Heart left ventricle (tissue), 16 donors: ENCODE measurements around the gene COX19. TPM values are rescaled to one million over a fixed set of nuclear protein-coding genes. Genes with fewer than 3 reads are reported as not detected.

Source experiments
- ATAC-seq, 4 donors: fragments of 200-7000 bp; cut with Tn5 transposase; one replicate each; pipeline ENCODE4 v1.9.1; 2020 to 2022; ENCODE audit warnings: moderate library complexity in 4 of 4, mild to moderate bottlenecking in 3 of 4, moderate number of reproducible peaks in 1 of 4
- DNase-seq, 5 donors: peaks; one replicate each; pipeline ENCODE4 v3.0.0-alpha.2; 2020
- H3K27ac ChIP-seq, 12 donors: fragments of 200-600 bp; sonication (generic) in 4 of 12; one replicate each; pipeline versions ENCODE4 v1.5.0 to v1.8.0; 2016 to 2022; ENCODE audit warnings: mild to moderate bottlenecking in 2 of 12
- H3K27me3 ChIP-seq, 9 donors: fragments of 200-600 bp; sonication (generic) in 2 of 9; one replicate each; pipeline versions ENCODE4 v1.5.1 to v1.8.0; 2016 to 2022; ENCODE audit warnings: mild to moderate bottlenecking in 3 of 9
- H3K36me3 ChIP-seq, 9 donors: fragments of 200-600 bp; sonication (generic) in 2 of 9; one replicate each; pipeline versions ENCODE4 v1.5.0 to v1.8.0; 2018 to 2022; ENCODE audit warnings: mild to moderate bottlenecking in 2 of 9
- H3K4me1 ChIP-seq, 12 donors: fragments of 200-600 bp; sonication (generic) in 4 of 12; one replicate each; pipeline versions ENCODE4 v1.5.0 to v1.8.0; 2016 to 2022; ENCODE audit warnings: mild to moderate bottlenecking in 3 of 12
- H3K4me3 ChIP-seq, 12 donors: fragments of 200-600 bp; sonication (generic) in 4 of 12; one replicate each; pipeline versions ENCODE4 v1.5.0 to v1.8.0; 2017 to 2022; ENCODE audit warnings: mild to moderate bottlenecking in 9 of 12, moderate library complexity in 4 of 12
- H3K9me3 ChIP-seq, 12 donors: fragments of 200-600 bp; sonication (generic) in 4 of 12; one replicate each; pipeline versions ENCODE4 v1.5.0 to v1.8.0; 2016 to 2022; ENCODE audit warnings: mild to moderate bottlenecking in 1 of 12
- CTCF ChIP-seq, 12 donors: fragments of 200-600 bp; sonication (generic) in 4 of 12; IDR thresholded peaks; one replicate each; pipeline versions ENCODE4 v1.5.0 to v1.8.0; 2018 to 2022; ENCODE audit warnings: antibody characterized with exemption in 12 of 12, mild to moderate bottlenecking in 5 of 12
- POLR2A ChIP-seq, 2 donors: fragments of 450-650 bp; IDR thresholded peaks; one replicate each; pipeline ENCODE4 v1.6.1; 2017; ENCODE audit warnings: antibody characterized with exemption in 2 of 2, mild to moderate bottlenecking in 2 of 2, moderate library complexity in 2 of 2
- WGBS, 4 donors: extraction: QIAGEN DNeasy Blood & Tissue Kit in 2 of 4; methylation state at CpG; one replicate each; pipeline versions ENCODE4 v1.1.5 to v1.1.7; 2013 to 2018; 5-methylcytosine and 5-hydroxymethylcytosine counted together
- intact Hi-C, 10 donors: fragments of 100-400 bp; cut with DNase I; formaldehyde crosslinking; loops; one replicate each; pipeline versions ENCODE4 v1.11.1 to v1.14.2; 2022
- polyA plus RNA-seq, 2 donors: library from polyadenylated mRNA; stranded (reverse); fragments of 200-250 nt; gene quantifications; one replicate each; pipeline ENCODE4 v1.2.3, GENCODE V29; 2013
- total RNA-seq, 9 donors: library from RNA; depleted of rRNA in 2 of 9; stranded (reverse); fragments of >200 nt in 2 of 9; fragmentation: NEBNext Ultra II Directional in 3 of 9; extraction: Animal tissue kit (Norgen Biotek cat#: 25700) in 3 of 9; gene quantifications; one replicate each; pipeline versions ENCODE4 v1.1.0 to v1.2.4, GENCODE V29; 2016 to 2023
- donor health status: ischemic (EF 13 %, LVEDD 7.1; RV severe dilation, severe dysfunction).
- donor health status: healthy with polysubstance abuse.
- donor health status: DM: no; HTN: yes; CAD: no.
- donor health status: DM: no; HTN: no; CAD: no.
- donor health status: ischemic (EF 25% LVEDD 6.9; RV normal size, moderate dysfunction).
- donor health status: ischemic (EF 25% LVEDD 5.7; RV mildly dilated, moderate dysfunction).
- donor health status: healthy.
- donor health status: DM: yes; HTN: yes; CAD: no.
- donor health status: ischemic (EF 35%, LVEDD 5.7; RV mildly dilated, moderate dysfunction).
- donor health status: nonischemic (EF 11% LVEDD 7.7; RV severe dilation, severe dysfunction).
- donor health status: DM: yes; HTN: yes; CAD: no.
- donor health status: PGD.
- donor health status: ischemic (EF 29% LVEDD 5.4; RV normal size, mild dysfunction).
- donor health status: nonischemic (EF 23%, LVEDD 6.1; RV moderate dilation, normal function).

The COX19 gene
- total and polyA plus RNA-seq, 11 donors = 3.1 to 7.8 (median 6.5) TPM

- H3K27me3 ChIP-seq = peaks cover 0 to 9% (median 0%) of the 10 kb centered on the region in 9 donors
- H3K27ac ChIP-seq = no peak overlapping the region
- ATAC-seq = no peak
- H3K36me3 ChIP-seq = peaks cover 0 to under 1% (median 0%) of the 10 kb centered on the region in 9 donors
- TF ChIP-seq CTCF (IDR thresholded peaks at IDR 0.05) = no peak
- TF ChIP-seq POLR2A (IDR thresholded peaks at IDR 0.05) = no peak
- DNase-seq = no peak
- no peak overlapping the region for H3K4me3 ChIP-seq
- H3K9me3 ChIP-seq = no peaks in the 10 kb centered on the region
- intact Hi-C loops = no loop called here
- H3K4me1 ChIP-seq = peaks cover 3 to 18% (median 13%) of the 10 kb centered on the region in 12 donors
- 87 to 95% (median 90%) methylated on average over 20 to 24 of the region's 24 CpGs for WGBS, 4 donors
Measured at GRCh38 chr7:978416-979091, 3.2 kb upstream of the COX19 start.

- Histone ChIP-seq H3K27ac (no peak overlapping the region), H3K4me1 (peaks cover 3 to 24% (median 18%) of the 10 kb centered on the region in 12 donors), H3K27me3 (peaks cover 0 to 4% (median 0%) of the 10 kb centered on the region in 9 donors), H3K4me3 (no peak overlapping the region), H3K9me3 (no peaks in the 10 kb centered on the region), H3K36me3 (peaks cover 0 to 6% (median 3%) of the 10 kb centered on the region in 9 donors)
- no peak for TF ChIP-seq POLR2A (IDR thresholded peaks at IDR 0.05)
- TF ChIP-seq CTCF (IDR thresholded peaks at IDR 0.05) = no peak
- intact Hi-C loops = no loop called here
- ATAC-seq = no peak
- no peak for DNase-seq
- WGBS, 4 donors = 75 to 84% (median 79%) methylated on average over 7 of the region's 7 CpGs
Measured at GRCh38 chr7:978049-978346, 2.6 kb upstream of the COX19 start.

GRCh38 chr7:977326-978048 is 2.1 kb upstream of the COX19 start:
- no peak for ATAC-seq
- WGBS, 4 donors = 68 to 80% (median 76%) methylated on average over 13 to 19 of the region's 19 CpGs

More at GRCh38 chr7:977326-978048, 2.1 kb upstream of the COX19 start:
- Histone ChIP-seq H3K9me3 (no peaks in the 10 kb centered on the region), H3K36me3 (peaks cover 0 to 11% (median 8%) of the 10 kb centered on the region in 9 donors), H3K4me1 (peaks cover 3 to 28% (median 23%) of the 10 kb centered on the region in 12 donors), H3K27ac (no peak overlapping the region), H3K4me3 (no peak overlapping the region), H3K27me3 (no peaks in the 10 kb centered on the region)
- intact Hi-C loops = no loop called here
- no peak for DNase-seq
- TF ChIP-seq CTCF (IDR thresholded peaks at IDR 0.05) (no peak), POLR2A (IDR thresholded peaks at IDR 0.05) (no peak)
